WTC11 (cell line): ENCODE measurements around the gene RCL1. TPM values are rescaled to one million over a fixed set of nuclear protein-coding genes. Genes with fewer than 3 reads are reported as not detected.

ENCODE experiments used
- ATAC-seq: fragments of 200-7000 bp; cut with Tn5 transposase; 2 replicates; pipeline ENCODE4 v1.10.0; 2021; ENCODE audit warnings: mild to moderate bottlenecking, moderate library complexity
- CTCF ChIA-PET: fragments of 300-600 bp; sonication (Branson Sonifier 250); formaldehyde crosslinking; loops from one replicate; lab custom pipeline; 2021; ENCODE audit warnings: antibody characterized with exemption; lab: Charles Lee
- POLR2A ChIA-PET: fragments of 350-600 bp; sonication (Branson Sonifier 250); formaldehyde crosslinking; loops from one replicate; lab custom pipeline; 2021; ENCODE audit warnings: antibody characterized with exemption; lab: Charles Lee
- DNase-seq: peaks from one replicate; pipeline ENCODE4 v3.0.0; 2021; ENCODE audit warnings: low spot score
- H3K27ac Mint-ChIP-seq: 2 replicates; pipeline ENCODE4 v1.8.0; 2021; ENCODE audit warnings: mixed read lengths
- H3K27me3 Mint-ChIP-seq: 2 replicates; pipeline ENCODE4 v1.8.0; 2021; ENCODE audit warnings: low read depth, mild to moderate bottlenecking, moderate library complexity, mixed read lengths
- H3K36me3 Mint-ChIP-seq: 2 replicates; pipeline ENCODE4 v1.8.0; 2021; ENCODE audit warnings: mixed read lengths
- H3K4me1 Mint-ChIP-seq: 2 replicates; pipeline ENCODE4 v1.8.0; 2022; ENCODE audit warnings: mixed read lengths
- H3K4me3 Mint-ChIP-seq: 2 replicates; pipeline ENCODE4 v1.8.0; 2021; ENCODE audit warnings: mild to moderate bottlenecking, moderate library complexity, mixed read lengths
- H3K9me3 Mint-ChIP-seq: 2 replicates; pipeline ENCODE4 v1.8.0; 2021; ENCODE audit warnings: mixed read lengths
- AFF4 ChIP-seq: sonication (generic); formaldehyde crosslinking; IDR thresholded peaks from 2 replicates; pipeline ENCODE4 v1.8.1; 2023; ENCODE audit warnings: mild to moderate bottlenecking, missing genetic modification reagents, borderline replicate concordance
- ATF2 ChIP-seq: sonication (generic); formaldehyde crosslinking; IDR thresholded peaks from 2 replicates; pipeline ENCODE4 v1.8.1; 2022; ENCODE audit warnings: low read depth, missing genetic modification reagents, borderline replicate concordance
- IRF1 ChIP-seq: sonication (generic); formaldehyde crosslinking; IDR thresholded peaks from 2 replicates; pipeline ENCODE4 v1.8.0; 2023; ENCODE audit warnings: missing genetic modification reagents
- JUN ChIP-seq: sonication (generic); formaldehyde crosslinking; IDR thresholded peaks from 2 replicates; pipeline ENCODE4 v1.8.0; 2023; ENCODE audit warnings: mild to moderate bottlenecking, missing genetic modification reagents
- KAT7 ChIP-seq: sonication (generic); formaldehyde crosslinking; IDR thresholded peaks from 2 replicates; pipeline ENCODE4 v1.8.1; 2023; ENCODE audit warnings: missing genetic modification reagents, mild to moderate bottlenecking, borderline replicate concordance
- NFATC4 ChIP-seq: fragments of 250-450 bp; sonication (Bioruptor Pico); IDR thresholded peaks from 2 replicates; pipeline ENCODE4 v1.9.0; 2021; ENCODE audit warnings: mild to moderate bottlenecking
- OVOL2 ChIP-seq: fragments of 250-450 bp; sonication (Bioruptor Pico); IDR thresholded peaks from 2 replicates; pipeline ENCODE4 v1.9.0; 2021; ENCODE audit warnings: mild to moderate bottlenecking, borderline replicate concordance
- RORB ChIP-seq: fragments of 250-450 bp; sonication (Bioruptor Pico); IDR thresholded peaks from 2 replicates; pipeline ENCODE4 v1.9.0; 2021; ENCODE audit warnings: mild to moderate bottlenecking
- ZBTB43 ChIP-seq: sonication (generic); formaldehyde crosslinking; IDR thresholded peaks from 2 replicates; pipeline ENCODE4 v1.8.1; 2023; ENCODE audit warnings: mild to moderate bottlenecking, missing genetic modification reagents
- ZNF425 ChIP-seq: fragments of 250-450 bp; sonication (Bioruptor Pico); conservative IDR thresholded peaks from 2 replicates; pipeline ENCODE4 v1.9.0; 2021; ENCODE audit warnings: mild to moderate bottlenecking
- ZNF532 ChIP-seq: fragments of 250-450 bp; sonication (Bioruptor Pico); IDR thresholded peaks from 2 replicates; pipeline ENCODE4 v1.9.0; 2021; ENCODE audit warnings: mild to moderate bottlenecking, borderline replicate concordance
- total RNA-seq: library from RNA; stranded (reverse); gene quantifications from 3 replicates; pipeline ENCODE4 v1.2.3, GENCODE V29; 2021
- TF ChIP-seq, protein P1 (sequence below): sonication (generic); formaldehyde crosslinking; IDR thresholded peaks from 2 replicates; pipeline ENCODE4 v1.8.0; 2022; ENCODE audit warnings: mild to moderate bottlenecking, missing genetic modification reagents
- TF ChIP-seq, protein P2 (sequence below): sonication (generic); formaldehyde crosslinking; IDR thresholded peaks from 2 replicates; pipeline ENCODE4 v1.8.1; 2023; ENCODE audit warnings: mild to moderate bottlenecking, moderate library complexity, missing genetic modification reagents

Gene RCL1
- total RNA-seq, 1 experiment from 2014 or later = 27.2 TPM

DNA sequence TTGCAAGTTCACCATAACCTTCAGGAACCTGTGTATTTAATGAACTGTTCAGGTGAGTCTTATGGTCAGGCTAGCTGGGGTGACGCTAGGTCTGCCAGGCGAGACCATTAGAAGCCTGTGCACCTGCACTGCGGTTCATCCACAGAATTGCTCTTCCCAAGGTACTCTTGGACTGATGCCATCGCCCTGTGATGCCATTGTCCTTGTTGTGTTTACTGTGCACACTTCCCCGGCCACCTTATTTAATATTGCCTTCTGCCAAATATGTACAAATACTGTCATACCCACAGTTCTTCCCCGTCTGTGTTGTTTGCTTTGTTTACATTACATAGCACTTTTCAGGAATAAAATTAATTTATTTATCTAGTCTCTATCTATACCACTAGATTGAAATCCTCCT lies 66.3 kb downstream of the RCL1 start (continued):
- no peak for TF ChIP-seq IRF1
- TF ChIP-seq, protein P1, sequence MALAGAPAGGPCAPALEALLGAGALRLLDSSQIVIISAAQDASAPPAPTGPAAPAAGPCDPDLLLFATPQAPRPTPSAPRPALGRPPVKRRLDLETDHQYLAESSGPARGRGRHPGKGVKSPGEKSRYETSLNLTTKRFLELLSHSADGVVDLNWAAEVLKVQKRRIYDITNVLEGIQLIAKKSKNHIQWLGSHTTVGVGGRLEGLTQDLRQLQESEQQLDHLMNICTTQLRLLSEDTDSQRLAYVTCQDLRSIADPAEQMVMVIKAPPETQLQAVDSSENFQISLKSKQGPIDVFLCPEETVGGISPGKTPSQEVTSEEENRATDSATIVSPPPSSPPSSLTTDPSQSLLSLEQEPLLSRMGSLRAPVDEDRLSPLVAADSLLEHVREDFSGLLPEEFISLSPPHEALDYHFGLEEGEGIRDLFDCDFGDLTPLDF = no peak
- TF ChIP-seq ZNF532 = no peak
- no peak for TF ChIP-seq RORB (CRISPR knock-in tag)
- TF ChIP-seq, all 79 proteins: peak for 0

GRCh38 chr9:4860383-4860782 lies 67.6 kb downstream of the RCL1 start:
- no peak overlapping the region for H3K4me3 Mint-ChIP-seq
- peaks cover 9% of the 10 kb centered on the region for H3K4me1 Mint-ChIP-seq
- no peak for ATAC-seq
- peaks cover 20% of the 10 kb centered on the region for H3K36me3 Mint-ChIP-seq
- ChIA-PET POLR2A (no interaction called here), CTCF (interaction anchor here (0.6 kb wide), 1 partner anchor 97 kb away, joined by 3 read pairs; no protein-coding TSS in a partner anchor)
- H3K9me3 Mint-ChIP-seq = no peaks in the 10 kb centered on the region
- H3K27me3 Mint-ChIP-seq = no peaks in the 10 kb centered on the region
- no peak for DNase-seq
- no peak overlapping the region for H3K27ac Mint-ChIP-seq
- TF ChIP-seq ZNF532 = no peak
- TF ChIP-seq JUN (CRISPR knock-in tag) = no peak
- TF ChIP-seq ATF2 (CRISPR knock-in tag) = no peak
- TF ChIP-seq, protein P2, sequence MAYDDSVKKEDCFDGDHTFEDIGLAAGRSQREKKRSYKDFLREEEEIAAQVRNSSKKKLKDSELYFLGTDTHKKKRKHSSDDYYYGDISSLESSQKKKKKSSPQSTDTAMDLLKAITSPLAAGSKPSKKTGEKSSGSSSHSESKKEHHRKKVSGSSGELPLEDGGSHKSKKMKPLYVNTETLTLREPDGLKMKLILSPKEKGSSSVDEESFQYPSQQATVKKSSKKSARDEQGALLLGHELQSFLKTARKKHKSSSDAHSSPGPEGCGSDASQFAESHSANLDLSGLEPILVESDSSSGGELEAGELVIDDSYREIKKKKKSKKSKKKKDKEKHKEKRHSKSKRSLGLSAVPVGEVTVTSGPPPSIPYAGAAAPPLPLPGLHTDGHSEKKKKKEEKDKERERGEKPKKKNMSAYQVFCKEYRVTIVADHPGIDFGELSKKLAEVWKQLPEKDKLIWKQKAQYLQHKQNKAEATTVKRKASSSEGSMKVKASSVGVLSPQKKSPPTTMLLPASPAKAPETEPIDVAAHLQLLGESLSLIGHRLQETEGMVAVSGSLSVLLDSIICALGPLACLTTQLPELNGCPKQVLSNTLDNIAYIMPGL (CRISPR knock-in tag) = no peak
- no peak for TF ChIP-seq KAT7 (CRISPR knock-in tag)
- no peak for TF ChIP-seq ZNF425 (CRISPR knock-in tag)
- no peak for TF ChIP-seq AFF4
- no peak for TF ChIP-seq ZBTB43 (CRISPR knock-in tag)
- no peak for TF ChIP-seq NFATC4 (CRISPR knock-in tag)
- no peak for TF ChIP-seq OVOL2 (CRISPR knock-in tag)
